Prostate gland (tissue), 2 donors: Measurements from ENCODE around the gene CCSER2. TPM values are rescaled to one million over a fixed set of nuclear protein-coding genes. Genes with fewer than 3 reads are reported as not detected.

Source experiments
- DNase-seq: peaks from one replicate; pipeline ENCODE4 v3.0.0-alpha.2; 2019; ENCODE audit warnings: low spot score
- H3K27ac ChIP-seq, 2 donors: fragments of 200-600 bp; sonication (generic); 2 replicates each; pipeline ENCODE4 v1.5.1; 2017 to 2019
- H3K27me3 ChIP-seq: fragments of 200-600 bp; sonication (generic); replicated peaks from 2 replicates; pipeline ENCODE4 v1.5.1; 2019; ENCODE audit not compliant: insufficient read depth
- H3K36me3 ChIP-seq, 2 donors: fragments of 200-600 bp; sonication (generic); 1 replicate in 1 of 2; 2 replicates in 1 of 2; pipeline versions ENCODE4 v1.5.1 to v1.8.1; 2017 to 2019
- H3K4me1 ChIP-seq: fragments of 200-600 bp; sonication (generic); replicated peaks from 2 replicates; pipeline ENCODE4 v1.5.1; 2019
- H3K4me3 ChIP-seq, 2 donors: fragments of 200-600 bp; sonication (generic); 2 replicates each; pipeline ENCODE4 v1.5.1; 2017 to 2019
- H3K9me3 ChIP-seq: fragments of 200-600 bp; sonication (generic); 2 replicates; pipeline ENCODE4 v1.5.1; 2017
- POLR2A ChIP-seq: fragments of 450-650 bp; IDR thresholded peaks from one replicate; pipeline ENCODE4 v1.6.1; 2016; ENCODE audit warnings: antibody characterized with exemption, mild to moderate bottlenecking
- POLR2AphosphoS5 ChIP-seq: sonication (generic); formaldehyde crosslinking; IDR thresholded peaks from one replicate; pipeline ENCODE4 v1.6.1; 2017; ENCODE audit warnings: antibody characterized with exemption
- WGBS: methylation state at CpG from one replicate; pipeline ENCODE4 v1.1.5; 2018; 5-methylcytosine and 5-hydroxymethylcytosine counted together
- intact Hi-C: fragments of 100-400 bp; cut with DNase I; formaldehyde crosslinking; loops from one replicate; pipeline ENCODE4 v1.14.2; 2022
- total RNA-seq, 2 donors: library from RNA; depleted of rRNA; stranded (reverse); fragments of >200 nt; gene quantifications; one replicate each; pipeline ENCODE4 v1.1.0, GENCODE V29; 2016
- TF ChIP-seq, protein P1 (sequence below), 4 experiments: fragments of 200-600 bp in 2 of 4; fragments of 450-650 bp in 2 of 4; sonication (generic) in 2 of 4; IDR thresholded peaks; 1 replicate in 3 of 4; 2 replicates in 1 of 4; pipeline ENCODE4 v1.5.1; 2016 to 2019; ENCODE audit warnings: antibody characterized with exemption in 4 of 4, mild to moderate bottlenecking in 2 of 4, moderate library complexity in 2 of 4

The CCSER2 gene
- total RNA-seq, 2 donors from 2014 or later: 30.4 to 53.6 TPM

GRCh38 chr10:84510121-84510520 lies 181.7 kb downstream of the CCSER2 start:
- intact Hi-C loops: no loop called here
- Histone ChIP-seq H3K27me3 (no peaks in the 10 kb centered on the region), H3K27ac (no peak overlapping the region), H3K9me3 (no peaks in the 10 kb centered on the region), H3K36me3 (no peaks in the 10 kb centered on the region), H3K4me3 (no peak overlapping the region), H3K4me1 (no peaks in the 10 kb centered on the region)
- DNase-seq: no peak
- TF ChIP-seq, protein P1, sequence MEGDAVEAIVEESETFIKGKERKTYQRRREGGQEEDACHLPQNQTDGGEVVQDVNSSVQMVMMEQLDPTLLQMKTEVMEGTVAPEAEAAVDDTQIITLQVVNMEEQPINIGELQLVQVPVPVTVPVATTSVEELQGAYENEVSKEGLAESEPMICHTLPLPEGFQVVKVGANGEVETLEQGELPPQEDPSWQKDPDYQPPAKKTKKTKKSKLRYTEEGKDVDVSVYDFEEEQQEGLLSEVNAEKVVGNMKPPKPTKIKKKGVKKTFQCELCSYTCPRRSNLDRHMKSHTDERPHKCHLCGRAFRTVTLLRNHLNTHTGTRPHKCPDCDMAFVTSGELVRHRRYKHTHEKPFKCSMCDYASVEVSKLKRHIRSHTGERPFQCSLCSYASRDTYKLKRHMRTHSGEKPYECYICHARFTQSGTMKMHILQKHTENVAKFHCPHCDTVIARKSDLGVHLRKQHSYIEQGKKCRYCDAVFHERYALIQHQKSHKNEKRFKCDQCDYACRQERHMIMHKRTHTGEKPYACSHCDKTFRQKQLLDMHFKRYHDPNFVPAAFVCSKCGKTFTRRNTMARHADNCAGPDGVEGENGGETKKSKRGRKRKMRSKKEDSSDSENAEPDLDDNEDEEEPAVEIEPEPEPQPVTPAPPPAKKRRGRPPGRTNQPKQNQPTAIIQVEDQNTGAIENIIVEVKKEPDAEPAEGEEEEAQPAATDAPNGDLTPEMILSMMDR (IDR thresholded peaks at IDR 0.05): no peak
- no peak for TF ChIP-seq POLR2A
- TF ChIP-seq POLR2AphosphoS5: no peak
- 73% methylated on average over 3 of the region's 3 CpGs for WGBS

DNA sequence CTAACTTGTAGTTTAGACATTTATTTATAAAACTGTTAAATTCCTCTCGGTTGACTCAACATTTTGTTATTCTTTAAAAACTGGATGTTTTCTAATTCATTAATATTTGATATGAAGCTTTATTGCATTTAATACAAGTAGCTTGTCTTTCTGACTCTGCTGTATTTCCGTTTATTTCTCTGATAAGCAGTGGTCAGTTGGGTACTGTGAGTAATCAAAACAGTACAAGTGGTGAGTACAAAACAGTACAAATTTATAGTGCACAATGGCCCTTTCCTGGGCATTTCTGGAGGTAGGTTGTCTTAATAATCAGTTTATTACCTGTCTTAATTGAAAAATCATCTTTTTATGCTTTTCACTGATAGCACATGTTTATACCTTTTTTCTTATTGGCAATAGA lies 182.7 kb downstream of the CCSER2 start:
- no peaks in the 10 kb centered on the region for H3K4me1 ChIP-seq
- intact Hi-C loops: no loop called here
- H3K9me3 ChIP-seq: no peaks in the 10 kb centered on the region
- DNase-seq: no peak
- no peak for TF ChIP-seq POLR2A
- no peak for TF ChIP-seq POLR2AphosphoS5
- TF ChIP-seq, protein P1 (IDR thresholded peaks at IDR 0.05): no peak
- no peak overlapping the region for H3K4me3 ChIP-seq
- H3K27ac ChIP-seq: no peak overlapping the region
- no peaks in the 10 kb centered on the region for H3K27me3 ChIP-seq
- H3K36me3 ChIP-seq: no peaks in the 10 kb centered on the region
- WGBS: 72% methylated on average over 2 of the region's 2 CpGs

DNA sequence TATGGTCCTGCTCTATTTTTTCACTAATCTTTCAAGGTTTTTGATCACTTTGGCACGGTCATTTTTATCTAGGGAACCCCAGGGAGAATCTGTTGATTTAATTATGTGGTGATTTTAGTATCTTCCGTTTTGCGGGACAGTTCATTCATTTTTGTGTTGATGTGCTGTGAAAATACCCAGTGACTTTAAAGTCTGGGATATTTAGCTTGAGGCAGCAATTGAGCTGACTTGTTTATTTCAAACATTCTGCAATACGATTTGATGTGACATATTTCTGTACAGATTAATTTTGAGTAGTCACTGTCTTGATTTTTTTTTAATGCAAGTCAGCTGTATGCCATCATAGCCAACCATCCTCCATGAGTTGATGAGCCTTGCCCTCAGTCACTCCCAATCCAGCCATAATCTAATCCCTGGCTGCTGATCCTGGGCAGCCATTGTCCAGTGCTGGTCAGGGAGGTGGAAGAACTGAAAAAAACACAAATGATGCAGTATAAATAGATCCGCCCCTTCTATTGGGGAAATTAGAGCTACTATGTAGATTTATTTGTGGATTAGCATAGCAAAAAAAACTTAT lies 183.4 kb downstream of the CCSER2 start:
- no peak for TF ChIP-seq POLR2A
- TF ChIP-seq, protein P1 (IDR thresholded peaks at IDR 0.05): no peak
- H3K27ac ChIP-seq: no peak overlapping the region
- no peaks in the 10 kb centered on the region for H3K4me1 ChIP-seq
- no peak overlapping the region for H3K4me3 ChIP-seq
- H3K27me3 ChIP-seq: no peaks in the 10 kb centered on the region
- 96% methylated on average over 5 of the region's 5 CpGs for WGBS
- intact Hi-C loops: no loop called here
- H3K9me3 ChIP-seq: no peaks in the 10 kb centered on the region
- DNase-seq: no peak
- H3K36me3 ChIP-seq: no peaks in the 10 kb centered on the region

DNA sequence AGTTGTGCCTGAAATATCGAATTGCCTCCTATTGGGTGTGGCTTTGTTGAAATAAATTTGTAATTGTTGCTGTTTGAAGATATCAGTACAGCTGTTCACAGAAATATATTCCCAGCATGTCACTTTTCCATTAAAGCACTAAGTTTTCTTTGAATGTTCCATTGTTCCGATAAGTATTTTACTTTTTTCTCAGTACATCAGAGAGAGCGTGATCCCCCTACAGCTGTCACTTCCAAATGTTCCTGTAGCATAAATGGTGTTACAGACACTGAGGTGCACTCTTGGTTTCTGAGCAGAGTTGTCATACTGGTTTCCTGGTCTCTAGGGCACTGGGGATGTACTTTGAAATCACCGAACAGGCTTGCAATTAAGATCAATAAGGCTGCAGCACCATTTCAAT lies 189.2 kb downstream of the CCSER2 start:
- TF ChIP-seq POLR2AphosphoS5 (no peak), POLR2A (no peak)
- TF ChIP-seq, protein P1 (IDR thresholded peaks at IDR 0.05): no peak
- Histone ChIP-seq H3K27ac (no peak overlapping the region), H3K4me1 (no peaks in the 10 kb centered on the region), H3K36me3 (no peaks in the 10 kb centered on the region), H3K9me3 (no peaks in the 10 kb centered on the region), H3K4me3 (no peak overlapping the region), H3K27me3 (no peaks in the 10 kb centered on the region)
- no peak for DNase-seq
- WGBS: 82% methylated on average over 4 of the region's 4 CpGs
- intact Hi-C loops: no loop called here

- intact Hi-C loops: no loop called here
- H3K27me3 ChIP-seq: no peaks in the 10 kb centered on the region
- no peaks in the 10 kb centered on the region for H3K9me3 ChIP-seq
- H3K27ac ChIP-seq: no peak overlapping the region
- H3K36me3 ChIP-seq: no peaks in the 10 kb centered on the region
- no peak overlapping the region for H3K4me3 ChIP-seq
- no peaks in the 10 kb centered on the region for H3K4me1 ChIP-seq
- TF ChIP-seq, protein P1 (IDR thresholded peaks at IDR 0.05): no peak
- no peak for TF ChIP-seq POLR2AphosphoS5
- no peak for TF ChIP-seq POLR2A
- 100% methylated on average over 3 of the region's 3 CpGs for WGBS
- no peak for DNase-seq
These were observed 190.8 kb downstream of the CCSER2 start for GRCh38 chr10:84519235-84519634.
